Activated CD8-positive, alpha-beta memory T cell treated with anti-CD3 and anti-CD28 coated beads, Interleukin-2, amount 10 ng/mL, durations not matched to agents 7 days and 5 days (primary cell): ENCODE measurements around the gene RBM8A. TPM values are rescaled to one million over a fixed set of nuclear protein-coding genes. Genes with fewer than 3 reads are reported as not detected.
"Not testable (repeated sequence)": the region's sequence is repeated elsewhere in the genome, so short reads cannot be mapped to it uniquely, and the experiment has no call there.

Experiments used
- ATAC-seq: fragments of 150-1000 bp; cut with Tn5 transposase; one replicate; pipeline ENCODE4 v1.10.0; 2021; ENCODE audit warnings: moderate library complexity
- CTCF ChIA-PET: fragments of 350-600 bp; sonication (Branson Sonifier 250); formaldehyde crosslinking; loops from one replicate; lab custom pipeline; 2021; ENCODE audit warnings: antibody characterized with exemption; lab: Charles Lee
- DNase-seq: peaks from one replicate; pipeline ENCODE4 v3.0.0-alpha.2; 2020
- H3K27ac Mint-ChIP-seq: one replicate; pipeline ENCODE4 v1.8.0; 2021; ENCODE audit warnings: mild to moderate bottlenecking, mixed read lengths
- H3K27me3 Mint-ChIP-seq: one replicate; pipeline ENCODE4 v1.8.0; 2021; ENCODE audit warnings: mixed read lengths
- H3K36me3 Mint-ChIP-seq: one replicate; pipeline ENCODE4 v1.8.0; 2021; ENCODE audit warnings: mild to moderate bottlenecking, mixed read lengths
- H3K4me1 Mint-ChIP-seq: one replicate; pipeline ENCODE4 v1.8.0; 2021; ENCODE audit warnings: mixed read lengths
- H3K4me3 Mint-ChIP-seq: one replicate; pipeline ENCODE4 v1.8.0; 2021; ENCODE audit warnings: mild to moderate bottlenecking, moderate library complexity, mixed read lengths
- H3K9me3 Mint-ChIP-seq: one replicate; pipeline ENCODE4 v1.8.0; 2022; ENCODE audit warnings: low read depth, mixed read lengths
- total RNA-seq, 2 experiments: library from RNA; stranded (reverse); gene quantifications; one replicate each; pipeline ENCODE4 v1.2.3, GENCODE V29; 2021

Gene RBM8A
- total RNA-seq, 2 experiments from 2014 or later = 189 to 249 TPM

GRCh38 chr1:145922266-145922665, 5.0 kb downstream of the RBM8A start:
- DNase-seq (no peak), ATAC-seq (no peak)
- Mint-ChIP-seq H3K36me3 (peaks cover 6% of the 10 kb centered on the region), H3K4me1 (peaks cover 37% of the 10 kb centered on the region), H3K27me3 (no peaks in the 10 kb centered on the region), H3K27ac (no peak overlapping the region), H3K4me3 (no peak overlapping the region), H3K9me3 (no peaks in the 10 kb centered on the region)
- CTCF ChIA-PET = interaction anchor here (2.1 kb wide), 1 partner anchor 12 kb away, joined by 12 read pairs; the partner anchor contains the start of gene ITGA10

- H3K9me3 Mint-ChIP-seq, H3K27me3 Mint-ChIP-seq, DNase-seq, ATAC-seq: not testable (repeated sequence)
- Mint-ChIP-seq H3K27ac (peak overlapping the region; percentile 38), H3K36me3 (peaks cover 17% of the 10 kb centered on the region), H3K4me1 (peaks cover 36% of the 10 kb centered on the region), H3K4me3 (peak overlapping the region; percentile 91)
- CTCF ChIA-PET = interaction anchor here (14.6 kb wide), 1 partner anchor 73 kb away, joined by 184 read pairs; the partner anchor contains the start of gene NUDT17
Observed at GRCh38 chr1:145920297-145920696, 7.0 kb downstream of the RBM8A start.

- Mint-ChIP-seq H3K27me3 (no peaks in the 10 kb centered on the region), H3K4me1 (peaks cover 40% of the 10 kb centered on the region), H3K9me3 (no peaks in the 10 kb centered on the region), H3K4me3 (peak overlapping the region; percentile 91), H3K36me3 (peaks cover 22% of the 10 kb centered on the region), H3K27ac (peak overlapping the region; percentile 95)
- CTCF ChIA-PET = interaction anchor here (0.9 to 14.6 kb wide), 9 partner anchors 8 to 72 kb away, joined by 3 to 184 read pairs (median 5); partner anchors contain the start of genes ANKRD34A, ITGA10, LIX1L and NUDT17
- ATAC-seq = peak; percentile 91
- DNase-seq = peak; percentile 62
Observed at GRCh38 chr1:145918992-145919939, 8.0 kb downstream of the RBM8A start.

- H3K9me3 Mint-ChIP-seq = no peaks in the 10 kb centered on the region
- H3K4me1 Mint-ChIP-seq = peaks cover 42% of the 10 kb centered on the region
- DNase-seq (peak; percentile 94), ATAC-seq (peak; percentile 93)
- peak within 1 kb of the TSS; percentile 91 for H3K4me3 Mint-ChIP-seq
- CTCF ChIA-PET = interaction anchor here (1.0 to 14.6 kb wide), 8 partner anchors 9 to 71 kb away, joined by 3 to 184 read pairs (median 7); partner anchors contain the start of genes ITGA10, LIX1L, NUDT17 and PIAS3
- peaks cover 25% of the 10 kb centered on the region for H3K36me3 Mint-ChIP-seq
- H3K27ac Mint-ChIP-seq = peak within 1 kb of the TSS; percentile 95
- no peaks in the 10 kb centered on the region for H3K27me3 Mint-ChIP-seq
Observed at GRCh38 chr1:145918144-145918991, 8.9 kb downstream of the RBM8A start, which contains the start of gene PEX11B. Gene PEX11B (minus strand): TSS chr1:145918717. CDS start chr1:145918688, 29 bp downstream.

- Mint-ChIP-seq H3K36me3 (peaks cover 22% of the 10 kb centered on the region), H3K4me3 (peak overlapping the region; percentile 91), H3K27ac (peak overlapping the region; percentile 95), H3K9me3 (no peaks in the 10 kb centered on the region), H3K27me3 (no peaks in the 10 kb centered on the region), H3K4me1 (peaks cover 45% of the 10 kb centered on the region)
- DNase-seq = no peak
- no peak for ATAC-seq
- CTCF ChIA-PET = interaction anchor here (2.4 to 14.6 kb wide), 3 partner anchors 8 to 71 kb away, joined by 11 to 184 read pairs (median 22); partner anchors contain the start of genes ITGA10, NUDT17 and RBM8A
Observed at GRCh38 chr1:145917595-145917994, 9.7 kb downstream of the RBM8A start.

- CTCF ChIA-PET = interaction anchor here (3.6 to 14.6 kb wide), 2 partner anchors 7 to 70 kb away, joined by 22 to 184 read pairs; partner anchors contain the start of genes ITGA10 and NUDT17
- H3K9me3 Mint-ChIP-seq = no peaks in the 10 kb centered on the region
- no peak overlapping the region for H3K27ac Mint-ChIP-seq
- H3K4me3 Mint-ChIP-seq = peak overlapping the region; percentile 28
- no peaks in the 10 kb centered on the region for H3K27me3 Mint-ChIP-seq
- DNase-seq (no peak), ATAC-seq (no peak)
- H3K36me3 Mint-ChIP-seq = peaks cover 27% of the 10 kb centered on the region
- peaks cover 46% of the 10 kb centered on the region for H3K4me1 Mint-ChIP-seq
Observed at GRCh38 chr1:145916745-145917144, 10.5 kb downstream of the RBM8A start.

GRCh38 chr1:145912128-145912641, 15.1 kb downstream of the RBM8A start:
- no peak overlapping the region for H3K4me3 Mint-ChIP-seq
- H3K9me3 Mint-ChIP-seq = no peaks in the 10 kb centered on the region
- H3K4me1 Mint-ChIP-seq = peaks cover 33% of the 10 kb centered on the region
- CTCF ChIA-PET = interaction anchor here (1.4 to 14.6 kb wide), 6 partner anchors 17 to 65 kb away, joined by 3 to 184 read pairs (median 13); partner anchors contain the start of genes NUDT17 and PIAS3
- H3K27ac Mint-ChIP-seq = peak overlapping the region; percentile 25
- DNase-seq (no peak), ATAC-seq (no peak)
- H3K36me3 Mint-ChIP-seq = peaks cover 34% of the 10 kb centered on the region
- no peaks in the 10 kb centered on the region for H3K27me3 Mint-ChIP-seq

GRCh38 chr1:145908653-145909052, 18.6 kb downstream of the RBM8A start:
- H3K4me3 Mint-ChIP-seq = no peak overlapping the region

GRCh38 chr1:145906954-145907753, 20.1 kb downstream of the RBM8A start:
- H3K9me3 Mint-ChIP-seq = no peaks in the 10 kb centered on the region
- H3K4me3 Mint-ChIP-seq = no peak overlapping the region
- CTCF ChIA-PET = interaction anchor here (0.6 to 14.6 kb wide), 6 partner anchors 15 to 128 kb away, joined by 3 to 184 read pairs (median 4); partner anchors contain the start of gene NUDT17
- peaks cover 14% of the 10 kb centered on the region for H3K4me1 Mint-ChIP-seq
- no peak for ATAC-seq
- no peak overlapping the region for H3K27ac Mint-ChIP-seq
- H3K27me3 Mint-ChIP-seq = no peaks in the 10 kb centered on the region
- no peak for DNase-seq
- H3K36me3 Mint-ChIP-seq = peaks cover 10% of the 10 kb centered on the region

More at GRCh38 chr1:145908653-145909052, 18.6 kb downstream of the RBM8A start:
- no peak for DNase-seq
- Mint-ChIP-seq H3K36me3 (peaks cover 16% of the 10 kb centered on the region), H3K27me3 (no peaks in the 10 kb centered on the region), H3K27ac (no peak overlapping the region), H3K9me3 (no peaks in the 10 kb centered on the region), H3K4me1 (peaks cover 20% of the 10 kb centered on the region)
- CTCF ChIA-PET = interaction anchor here (0.8 to 14.6 kb wide), 12 partner anchors 9 to 109 kb away, joined by 3 to 184 read pairs (median 9); partner anchors contain the start of genes ANKRD35, NUDT17, PEX11B and PIAS3
- ATAC-seq = no peak

GRCh38 chr1:145901312-145902021, 25.8 kb downstream of the RBM8A start:
- CTCF ChIA-PET = interaction anchor here (1.4 to 1.9 kb wide), 2 partner anchors 9 to 55 kb away, joined by 4 to 7 read pairs; no protein-coding TSS in a partner anchor

GRCh38 chr1:145898756-145899155, 28.5 kb downstream of the RBM8A start:
- DNase-seq (no peak), ATAC-seq (no peak)
- Mint-ChIP-seq H3K36me3 (no peaks in the 10 kb centered on the region), H3K4me1 (no peaks in the 10 kb centered on the region), H3K27me3 (no peaks in the 10 kb centered on the region), H3K4me3 (no peak overlapping the region), H3K27ac (no peak overlapping the region), H3K9me3 (no peaks in the 10 kb centered on the region)
- CTCF ChIA-PET = no interaction called here

More at GRCh38 chr1:145901312-145902021, 25.8 kb downstream of the RBM8A start:
- DNase-seq = no peak
- Mint-ChIP-seq H3K4me1 (no peaks in the 10 kb centered on the region), H3K9me3 (no peaks in the 10 kb centered on the region), H3K27ac (no peak overlapping the region), H3K4me3 (no peak overlapping the region), H3K27me3 (no peaks in the 10 kb centered on the region), H3K36me3 (no peaks in the 10 kb centered on the region)
- no peak for ATAC-seq
